MCF 10A (cell line): ENCODE measurements around the gene PHLPP1. TPM values are rescaled to one million over a fixed set of nuclear protein-coding genes. Genes with fewer than 3 reads are reported as not detected.
A peak's percentile ranks its signal among the peaks of the same experiment; 100 is the strongest.

ENCODE experiments used
- BruUV-seq: library from RNA; stranded (reverse); fragments of 400-500 nt; replicated peaks from 2 replicates; lab custom pipeline; 2021; lab: Mats Ljungman, UMichigan
- CTCF ChIA-PET: fragments of 300-600 bp; sonication (Branson Sonifier 250); formaldehyde crosslinking; extraction: SDS; loops from one replicate; lab custom pipeline; 2021; ENCODE audit warnings: antibody characterized with exemption, inconsistent platforms; lab: Yijun Ruan, JAX
- POLR2A ChIA-PET: fragments of 300-600, 350-650 bp; sonication (Branson Sonifier 250); formaldehyde crosslinking; extraction: SDS; loops from one replicate; lab custom pipeline; 2020; ENCODE audit warnings: antibody characterized with exemption, inconsistent platforms; lab: Yijun Ruan, JAX
- DNase-seq: peaks from one replicate; pipeline ENCODE4 v3.0.0-alpha.2; 2018; ENCODE audit not compliant: unreplicated experiment
- H3K27ac Mint-ChIP-seq: one replicate; pipeline ENCODE4 v1.8.0; 2022; ENCODE audit warnings: mild to moderate bottlenecking, low read depth, mixed read lengths; ENCODE audit not compliant: unreplicated experiment
- H3K27me3 Mint-ChIP-seq: one replicate; pipeline ENCODE4 v1.8.0; 2022; ENCODE audit warnings: mixed read lengths; ENCODE audit not compliant: insufficient read depth, unreplicated experiment
- H3K36me3 Mint-ChIP-seq: one replicate; pipeline ENCODE4 v1.8.0; 2022; ENCODE audit warnings: mild to moderate bottlenecking, moderate library complexity, mixed read lengths; ENCODE audit not compliant: insufficient read depth, unreplicated experiment
- H3K4me1 Mint-ChIP-seq: one replicate; pipeline ENCODE4 v1.8.0; 2022; ENCODE audit warnings: mixed read lengths; ENCODE audit not compliant: insufficient read depth, unreplicated experiment
- H3K4me3 Mint-ChIP-seq: one replicate; pipeline ENCODE4 v1.8.0; 2022; ENCODE audit warnings: mild to moderate bottlenecking, moderate library complexity, mixed read lengths; ENCODE audit not compliant: unreplicated experiment
- H3K9me3 Mint-ChIP-seq: one replicate; pipeline ENCODE4 v1.8.0; 2022; ENCODE audit warnings: mixed read lengths; ENCODE audit not compliant: unreplicated experiment
- intact Hi-C: fragments of 100-400 bp; cut with micrococcal nuclease; formaldehyde crosslinking; loops from 2 replicates; pipeline ENCODE4 v1.14.1; 2022
- total RNA-seq: library from RNA; stranded (reverse); gene quantifications from 2 replicates; pipeline ENCODE4 v1.2.3, GENCODE V29; 2022
- TF ChIP-seq, protein P1 (sequence below): fragments of 200-600 bp; IDR thresholded peaks from one replicate; pipeline ENCODE4 v1.8.0; 2022; ENCODE audit warnings: antibody characterized with exemption, mild to moderate bottlenecking; ENCODE audit not compliant: unreplicated experiment

Gene PHLPP1
- total RNA-seq, 1 experiment from 2014 or later, result 13.1 TPM

DNA sequence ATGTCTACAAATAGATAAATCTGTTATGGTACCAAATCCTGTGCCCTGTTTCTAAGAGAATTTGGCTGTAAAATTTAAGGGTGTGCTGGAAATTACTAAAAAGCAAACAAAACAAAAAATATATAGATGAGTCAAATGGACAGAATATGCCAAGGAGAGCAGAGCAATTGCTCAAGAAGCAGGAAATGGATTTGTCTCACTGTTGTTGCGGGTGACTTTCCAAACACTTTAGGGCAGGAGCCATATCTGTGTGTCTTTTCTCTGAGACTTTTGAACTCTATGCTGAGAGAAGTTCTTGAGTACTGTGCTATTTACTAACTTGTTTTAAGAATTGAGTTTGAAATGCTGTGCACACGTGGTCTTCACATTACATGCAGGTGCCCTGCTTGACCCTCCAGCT is 221.7 kb downstream of the PHLPP1 start:
- peaks cover 10% of the 10 kb centered on the region for H3K36me3 Mint-ChIP-seq
- TF ChIP-seq, protein P1, sequence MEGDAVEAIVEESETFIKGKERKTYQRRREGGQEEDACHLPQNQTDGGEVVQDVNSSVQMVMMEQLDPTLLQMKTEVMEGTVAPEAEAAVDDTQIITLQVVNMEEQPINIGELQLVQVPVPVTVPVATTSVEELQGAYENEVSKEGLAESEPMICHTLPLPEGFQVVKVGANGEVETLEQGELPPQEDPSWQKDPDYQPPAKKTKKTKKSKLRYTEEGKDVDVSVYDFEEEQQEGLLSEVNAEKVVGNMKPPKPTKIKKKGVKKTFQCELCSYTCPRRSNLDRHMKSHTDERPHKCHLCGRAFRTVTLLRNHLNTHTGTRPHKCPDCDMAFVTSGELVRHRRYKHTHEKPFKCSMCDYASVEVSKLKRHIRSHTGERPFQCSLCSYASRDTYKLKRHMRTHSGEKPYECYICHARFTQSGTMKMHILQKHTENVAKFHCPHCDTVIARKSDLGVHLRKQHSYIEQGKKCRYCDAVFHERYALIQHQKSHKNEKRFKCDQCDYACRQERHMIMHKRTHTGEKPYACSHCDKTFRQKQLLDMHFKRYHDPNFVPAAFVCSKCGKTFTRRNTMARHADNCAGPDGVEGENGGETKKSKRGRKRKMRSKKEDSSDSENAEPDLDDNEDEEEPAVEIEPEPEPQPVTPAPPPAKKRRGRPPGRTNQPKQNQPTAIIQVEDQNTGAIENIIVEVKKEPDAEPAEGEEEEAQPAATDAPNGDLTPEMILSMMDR, result no peak
- peaks cover 7% of the 10 kb centered on the region for H3K9me3 Mint-ChIP-seq
- H3K4me3 Mint-ChIP-seq, result no peak overlapping the region
- BruUV-seq, result no TSS peak
- CTCF ChIA-PET, result interaction anchor here (1.4 kb wide), 1 partner anchor 21 kb away, joined by 4 read pairs; no protein-coding TSS in a partner anchor
- intact Hi-C loops, result loop anchor here (10.0 kb wide), 1 partner anchor 132 kb away; no protein-coding TSS in a partner anchor
- peak; percentile 73 for DNase-seq
- H3K27ac Mint-ChIP-seq, result peak overlapping the region; percentile 1
- peaks cover 15% of the 10 kb centered on the region for H3K4me1 Mint-ChIP-seq
- no peaks in the 10 kb centered on the region for H3K27me3 Mint-ChIP-seq
- POLR2A ChIA-PET, result interaction anchor here (0.7 kb wide), 1 partner anchor 217 kb away, joined by 3 read pairs; no protein-coding TSS in a partner anchor

DNA sequence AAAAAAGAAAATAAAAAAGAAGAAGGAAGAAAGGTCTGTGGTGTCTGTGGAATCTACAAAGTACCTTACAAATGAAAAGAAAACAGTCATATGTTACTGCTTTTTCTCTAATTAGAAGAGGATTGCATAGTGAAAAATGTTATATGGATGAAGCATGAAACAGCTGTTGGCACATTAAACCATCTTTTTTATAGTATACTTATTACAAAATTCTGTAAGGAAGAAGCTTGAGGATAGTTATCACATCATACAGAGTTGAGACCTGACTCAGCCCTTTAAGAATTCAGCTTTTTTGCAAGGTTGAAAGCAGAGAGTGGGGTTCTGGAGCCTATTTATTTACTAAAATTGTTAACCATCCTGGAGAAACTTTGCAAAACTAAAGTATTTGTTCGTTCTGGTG is 222.7 kb downstream of the PHLPP1 start:
- peak overlapping the region; percentile 1 for H3K27ac Mint-ChIP-seq
- CTCF ChIA-PET, result interaction anchor here (0.6 to 1.4 kb wide), 2 partner anchors 20 to 367 kb away, joined by 3 to 4 read pairs; no protein-coding TSS in a partner anchor
- POLR2A ChIA-PET, result interaction anchor here (0.7 kb wide), 1 partner anchor 197 kb away, joined by 4 read pairs; no protein-coding TSS in a partner anchor

DNA sequence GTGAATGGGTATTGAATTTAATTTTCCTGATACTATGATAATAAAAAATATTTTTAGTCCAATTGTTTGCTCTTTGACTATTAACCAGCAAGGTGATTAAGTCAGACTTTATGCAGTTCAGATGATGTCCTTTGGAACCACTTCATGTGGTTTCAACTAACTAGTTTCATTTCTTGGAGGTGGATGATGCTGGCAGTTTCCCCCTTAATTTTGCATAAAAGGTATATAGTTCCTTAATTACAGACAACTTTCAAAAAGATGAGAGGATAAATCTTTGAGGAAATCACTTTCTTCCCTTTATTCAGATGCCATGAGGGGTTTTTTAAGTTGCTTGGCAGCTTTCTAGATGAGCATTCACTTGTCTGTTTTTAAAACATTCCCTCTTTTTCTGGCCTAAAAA is 223.1 kb downstream of the PHLPP1 start:
- POLR2A ChIA-PET, result interaction anchor here (0.7 kb wide), 1 partner anchor 196 kb away, joined by 4 read pairs; no protein-coding TSS in a partner anchor
- BruUV-seq, result no TSS peak
- no peaks in the 10 kb centered on the region for H3K27me3 Mint-ChIP-seq
- no peak overlapping the region for H3K4me3 Mint-ChIP-seq
- peaks cover 13% of the 10 kb centered on the region for H3K36me3 Mint-ChIP-seq
- H3K27ac Mint-ChIP-seq, result no peak overlapping the region
- TF ChIP-seq, protein P1, result no peak
- no peak for DNase-seq
- intact Hi-C loops, result loop anchor here (10.0 kb wide), 1 partner anchor 134 kb away; no protein-coding TSS in a partner anchor
- peaks cover 7% of the 10 kb centered on the region for H3K9me3 Mint-ChIP-seq
- H3K4me1 Mint-ChIP-seq, result peaks cover 15% of the 10 kb centered on the region
- CTCF ChIA-PET, result interaction anchor here (1.4 kb wide), 1 partner anchor 19 kb away, joined by 4 read pairs; no protein-coding TSS in a partner anchor

More for the DNA sequence above, 222.7 kb downstream of the PHLPP1 start:
- Mint-ChIP-seq H3K36me3 (peaks cover 13% of the 10 kb centered on the region), H3K4me3 (no peak overlapping the region), H3K9me3 (peaks cover 7% of the 10 kb centered on the region), H3K27me3 (no peaks in the 10 kb centered on the region), H3K4me1 (peaks cover 15% of the 10 kb centered on the region)
- intact Hi-C loops, result loop anchor here (10.0 kb wide), 1 partner anchor 133 kb away; no protein-coding TSS in a partner anchor
- no TSS peak for BruUV-seq
- DNase-seq, result no peak
- TF ChIP-seq, protein P1, result no peak

DNA sequence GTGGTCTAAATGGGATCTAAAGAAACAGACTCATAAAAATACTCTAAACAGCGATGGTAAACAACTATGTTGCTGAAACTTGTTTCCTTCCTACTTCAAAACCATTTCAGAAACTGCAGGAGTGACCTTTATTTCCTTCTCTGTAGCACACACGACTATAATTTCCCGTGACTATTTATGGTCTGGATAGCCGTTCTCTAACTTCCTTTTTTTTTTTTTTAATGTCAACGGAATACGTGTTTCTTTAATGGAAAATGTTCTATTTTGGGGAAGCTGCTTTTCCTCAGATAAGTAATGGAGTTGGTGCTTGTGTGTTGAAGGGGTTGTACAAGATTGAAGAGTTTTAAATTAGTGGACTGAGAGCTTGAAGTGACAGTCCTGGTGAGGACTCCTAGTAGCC is 224.1 kb downstream of the PHLPP1 start:
- POLR2A ChIA-PET, result interaction anchor here (0.6 to 0.7 kb wide), 2 partner anchors 44 to 125 kb away, joined by 3 read pairs; no protein-coding TSS in a partner anchor
- intact Hi-C loops, result loop anchor here (10.0 kb wide), 1 partner anchor 135 kb away; no protein-coding TSS in a partner anchor

More for the DNA sequence above, 224.1 kb downstream of the PHLPP1 start:
- DNase-seq, result no peak
- H3K27ac Mint-ChIP-seq, result no peak overlapping the region
- peaks cover 15% of the 10 kb centered on the region for H3K4me1 Mint-ChIP-seq
- no peaks in the 10 kb centered on the region for H3K27me3 Mint-ChIP-seq
- H3K4me3 Mint-ChIP-seq, result no peak overlapping the region
- H3K36me3 Mint-ChIP-seq, result peaks cover 13% of the 10 kb centered on the region
- CTCF ChIA-PET, result interaction anchor here (0.6 kb wide), 1 partner anchor 18 kb away, joined by 3 read pairs; no protein-coding TSS in a partner anchor
- no peaks in the 10 kb centered on the region for H3K9me3 Mint-ChIP-seq
- TF ChIP-seq, protein P1, result no peak
- no TSS peak for BruUV-seq
